ENCODE data around the gene CTXN2.

DNA sequence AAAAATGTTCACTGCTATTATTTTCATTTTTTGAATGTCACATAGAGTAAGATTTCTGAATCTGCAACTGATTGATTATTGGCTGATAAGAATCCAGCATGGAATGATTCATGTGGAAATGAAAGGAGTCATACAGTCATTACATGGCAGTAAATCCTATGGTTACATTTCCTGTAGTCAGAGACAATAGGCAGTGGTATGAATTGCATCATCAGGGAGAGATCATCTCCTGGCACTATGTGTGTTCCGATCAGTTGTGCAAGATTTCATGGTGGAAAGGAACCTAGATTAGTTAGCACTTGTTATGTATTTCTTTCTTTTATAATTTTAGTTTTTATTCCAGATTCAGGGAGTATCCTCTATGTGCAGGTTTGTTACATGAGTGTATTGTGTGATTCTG is 53.5 kb downstream of the CTXN2 start:
- TF ChIP-seq CTCF (IDR thresholded peaks at IDR 0.05; ENCODE audit: low read length): no peak
- TF ChIP-seq EZH2phosphoT487 (IDR thresholded peaks at IDR 0.05; ENCODE audit: low read length): no peak
- TF ChIP-seq EZH2 (optimal IDR thresholded peaks at IDR 0.05; ENCODE audit: low read depth, low read length): no peak

All from MM.1S (cell line).